GM21786 (cell line): Measurements from ENCODE around the gene ZBP1.
"Not testable (repeated sequence)": the region's sequence is repeated elsewhere in the genome, so short reads cannot be mapped to it uniquely, and the experiment has no call there.

Experiments used
- ATAC-seq: cut with Tn5 transposase; IDR thresholded peaks from one replicate; pipeline ENCODE4 v1.9.1; 2021; ENCODE audit not compliant: unreplicated experiment

ZBP1 gene

DNA sequence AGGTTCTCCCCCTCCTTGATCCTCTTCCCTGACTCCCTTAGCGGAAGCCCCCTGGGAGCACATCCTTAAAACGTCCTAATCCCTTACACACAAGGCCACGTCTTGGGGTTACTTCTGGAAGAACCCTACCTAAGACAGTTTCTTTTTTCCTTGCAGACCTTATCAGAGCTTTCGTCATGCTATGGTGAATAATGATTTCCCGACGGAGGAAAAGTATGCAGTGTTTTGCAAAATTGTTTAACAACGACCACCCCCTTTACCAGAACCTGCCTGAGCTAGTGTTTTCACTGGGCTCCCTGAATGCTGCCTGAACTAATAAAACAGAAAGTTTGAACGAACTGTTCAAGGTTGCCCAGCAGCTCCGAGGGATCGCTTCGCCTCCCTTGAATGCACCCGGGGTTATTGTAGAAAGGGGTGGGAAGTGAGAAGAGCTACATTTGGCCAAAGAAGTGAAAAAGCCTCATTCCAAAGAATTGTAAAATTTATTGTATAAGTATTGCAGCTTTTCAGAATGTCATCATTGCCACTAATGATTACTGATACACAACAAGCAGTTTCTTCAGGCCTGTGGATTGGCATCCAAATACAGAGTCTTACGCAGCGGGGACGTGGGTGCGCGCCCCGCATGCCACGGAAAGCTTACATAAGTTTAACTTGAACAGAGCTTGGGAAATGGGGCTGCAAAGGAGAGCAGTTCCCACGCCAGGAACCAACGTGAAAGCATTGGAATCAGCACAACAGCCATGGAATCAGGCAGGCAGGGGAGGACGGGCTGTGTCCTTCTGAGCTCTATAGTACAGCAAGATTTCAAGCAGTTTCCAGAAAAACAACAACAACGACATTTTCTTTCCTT, 27.9 kb upstream of the ZBP1 start:
- ATAC-seq, result no peak

DNA sequence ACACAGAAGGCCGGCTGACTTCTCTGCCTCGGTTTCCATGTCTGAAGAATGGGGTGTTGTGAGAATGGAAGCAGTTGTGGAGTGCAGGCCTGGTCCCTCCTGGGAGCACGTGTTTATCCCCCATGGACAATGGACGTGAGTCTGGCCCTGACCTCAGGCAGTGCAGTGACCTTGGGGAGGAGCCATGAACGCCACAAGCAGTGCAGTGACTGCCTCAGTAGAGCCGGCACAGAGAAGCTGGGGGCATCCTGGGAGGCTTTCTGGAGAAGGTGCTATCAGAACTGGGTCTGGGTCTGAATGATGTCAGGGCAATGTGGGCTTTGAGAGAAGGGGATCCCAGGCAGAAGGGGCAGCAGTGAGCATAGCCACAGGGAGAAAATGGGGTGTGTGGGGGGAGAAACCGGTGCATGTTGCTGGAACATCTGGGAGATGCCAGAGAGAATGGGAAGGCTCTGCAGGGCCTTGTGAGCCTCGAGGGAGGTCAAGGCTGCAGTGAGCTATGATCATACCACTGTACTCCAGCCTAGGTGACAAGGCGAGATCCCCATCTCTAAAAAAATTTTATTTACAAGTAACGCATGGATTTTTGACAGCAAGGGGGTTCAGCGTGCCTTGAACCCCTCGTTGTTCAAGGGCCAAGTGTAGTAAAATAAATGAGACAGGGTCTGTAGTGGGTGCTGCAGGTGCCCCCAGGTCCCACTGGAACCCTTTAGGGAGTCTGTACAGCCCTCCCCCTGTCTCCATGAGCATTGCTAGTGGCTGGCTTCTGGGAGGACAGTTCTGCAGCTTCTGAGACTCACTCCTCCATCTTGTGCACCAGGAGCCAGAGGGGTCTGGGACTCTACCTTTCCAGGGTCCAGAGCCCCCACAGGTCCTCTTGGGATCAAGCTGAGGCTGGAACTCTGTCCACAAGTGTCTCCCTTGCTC, 27.0 kb upstream of the ZBP1 start:
- ATAC-seq, result no peak

DNA sequence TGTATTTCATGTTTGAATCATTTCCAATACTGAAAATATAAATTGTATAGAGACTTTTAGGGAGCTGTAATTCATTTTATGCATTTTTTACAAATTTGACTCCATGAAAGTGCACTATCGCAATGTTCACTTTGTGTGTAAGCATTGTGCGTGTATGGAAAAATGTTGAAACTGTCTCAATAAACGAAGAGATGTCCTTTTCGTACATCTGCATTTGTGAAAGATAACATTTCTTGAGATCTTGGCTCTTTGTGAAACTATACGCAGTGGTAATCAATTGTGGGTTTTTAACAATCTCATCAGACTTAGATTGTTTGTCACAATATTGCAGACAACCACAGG, 18.6 kb upstream of the ZBP1 start:
- ATAC-seq, result no peak

DNA sequence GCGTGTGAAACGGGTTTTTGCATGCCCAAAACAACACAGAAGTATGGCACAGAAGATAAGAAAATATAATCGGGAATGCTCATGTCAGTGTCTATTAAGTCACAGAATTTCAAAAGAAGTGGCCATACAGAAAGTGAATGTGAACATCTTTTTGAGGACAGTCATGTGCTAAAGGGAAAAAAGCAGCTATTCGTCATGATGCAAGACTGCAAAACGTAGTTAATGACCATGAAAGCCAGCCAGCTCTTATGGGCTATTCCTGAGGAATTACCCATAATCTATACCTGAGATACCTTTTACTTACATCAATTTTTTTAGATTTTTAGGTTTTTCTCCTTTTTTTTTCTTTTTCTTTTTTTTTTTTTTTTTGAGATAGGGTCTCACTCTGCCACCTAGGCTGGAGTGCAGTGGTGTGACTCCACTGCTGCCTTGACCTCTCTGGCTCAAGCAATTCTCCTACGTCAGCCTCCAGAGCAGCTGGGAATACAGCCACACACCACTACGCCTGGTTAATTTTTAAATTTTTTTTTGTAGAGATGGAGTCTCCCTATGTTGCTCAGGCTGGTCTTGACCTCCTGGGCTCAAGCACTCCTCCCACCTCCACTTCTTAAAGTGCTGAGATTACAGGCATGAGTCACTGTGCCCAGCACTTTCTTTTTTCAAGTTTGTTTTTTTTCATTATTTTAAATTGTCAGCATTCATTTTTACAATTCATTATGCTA, 18.1 kb upstream of the ZBP1 start:
- no peak for ATAC-seq

DNA sequence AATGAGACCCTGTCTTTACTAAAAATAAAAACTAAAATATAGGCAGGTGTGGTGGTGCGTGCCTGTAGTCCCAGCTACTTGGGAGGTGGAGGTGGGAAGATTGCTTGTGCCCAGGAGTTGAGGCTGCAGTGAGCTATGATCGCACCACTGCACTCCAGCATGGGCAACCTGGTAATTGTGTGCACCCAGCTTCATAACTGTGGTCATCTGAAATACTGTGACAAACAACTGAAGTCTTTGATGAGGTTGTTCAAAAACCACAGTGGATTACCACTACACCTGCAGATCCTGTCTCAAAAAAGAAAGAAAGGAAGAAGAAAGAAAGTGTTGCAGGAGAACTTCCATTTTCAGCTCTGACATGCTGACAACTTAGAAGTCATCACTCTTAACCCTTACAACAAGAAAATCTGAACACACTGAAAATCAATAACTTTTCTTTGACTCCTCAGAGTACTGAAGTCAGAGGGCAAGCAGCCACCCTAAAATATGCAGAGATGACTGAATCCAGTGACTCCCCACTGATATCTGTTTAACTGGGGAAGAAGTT, 13.8 kb upstream of the ZBP1 start:
- no peak for ATAC-seq

DNA sequence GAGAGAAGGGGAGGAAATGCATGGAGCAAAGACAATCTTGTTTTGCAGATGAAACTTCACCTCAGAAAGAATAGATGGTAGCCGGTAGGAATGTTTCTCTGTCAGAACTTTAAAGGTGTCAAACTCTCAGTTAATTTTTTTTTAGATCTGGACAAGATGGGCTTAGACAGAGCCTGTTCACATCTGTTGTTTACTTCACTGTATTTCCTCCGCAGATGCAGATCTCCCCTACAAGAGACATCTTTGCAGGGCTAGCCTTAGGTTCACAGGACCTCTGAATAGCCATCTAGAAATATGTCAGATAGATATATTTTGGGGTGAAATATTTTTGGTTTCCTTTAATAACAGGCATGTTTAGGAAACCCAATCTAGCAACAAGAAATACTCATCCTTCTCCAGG, 12.1 kb upstream of the ZBP1 start:
- no peak for ATAC-seq

DNA sequence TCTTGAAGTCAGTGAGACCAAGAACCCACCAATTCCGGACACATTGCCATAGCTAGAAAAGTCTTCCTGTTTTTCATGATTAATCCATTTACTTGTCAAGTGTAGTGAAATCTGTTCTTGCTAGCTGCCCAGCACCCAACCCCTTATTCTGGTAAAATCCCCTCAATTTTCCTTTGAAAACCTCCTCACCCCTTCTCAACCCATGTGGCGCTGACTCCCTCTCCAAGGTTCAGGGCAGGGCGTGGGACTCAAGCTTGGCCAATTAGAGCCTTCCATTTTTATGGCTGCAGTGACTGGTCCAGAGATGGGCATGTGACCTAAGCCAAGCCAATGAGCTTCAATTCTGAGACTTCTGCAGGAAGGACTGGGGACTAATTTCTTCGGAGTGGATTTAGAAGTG, 9.8 kb upstream of the ZBP1 start:
- ATAC-seq, result no peak

DNA sequence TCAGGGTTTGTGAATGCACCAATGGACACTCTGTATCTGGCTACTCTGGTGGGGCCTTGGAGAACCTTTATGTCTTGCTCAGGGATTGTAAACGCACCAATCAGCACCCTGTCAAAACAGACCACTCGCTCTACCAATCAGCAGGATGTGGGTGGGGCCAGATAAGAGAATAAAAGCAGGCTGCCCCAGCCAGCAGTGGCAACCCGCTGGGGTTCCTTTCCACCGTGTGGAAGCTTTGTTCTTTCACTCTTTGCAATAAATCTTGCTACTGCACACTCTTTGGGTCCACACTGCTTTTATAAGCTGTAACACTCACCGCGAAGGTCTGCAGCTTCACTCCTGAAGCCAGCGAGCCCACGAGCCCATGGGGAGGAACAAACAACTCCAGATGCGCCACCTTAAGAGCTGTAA, 9.3 kb upstream of the ZBP1 start:
- ATAC-seq, result not testable (repeated sequence)

DNA sequence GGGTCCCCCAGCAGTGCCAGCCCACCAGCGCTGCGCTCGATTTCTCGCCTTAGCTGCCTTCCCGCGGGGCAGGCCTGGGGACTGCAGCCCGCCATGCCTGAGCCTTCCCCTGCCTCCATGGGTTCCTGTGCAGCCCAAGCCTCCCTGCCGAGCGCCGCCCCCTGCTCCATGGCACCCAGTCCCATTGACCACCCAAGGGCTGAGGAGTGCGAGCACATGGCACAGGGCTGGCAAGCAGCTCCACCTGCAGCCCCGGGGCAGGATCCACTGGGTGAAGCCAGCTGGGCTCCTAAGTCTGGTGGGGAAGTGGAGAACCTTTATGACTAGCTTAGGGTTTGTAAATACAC, 8.7 kb upstream of the ZBP1 start:
- not testable (repeated sequence) for ATAC-seq

DNA sequence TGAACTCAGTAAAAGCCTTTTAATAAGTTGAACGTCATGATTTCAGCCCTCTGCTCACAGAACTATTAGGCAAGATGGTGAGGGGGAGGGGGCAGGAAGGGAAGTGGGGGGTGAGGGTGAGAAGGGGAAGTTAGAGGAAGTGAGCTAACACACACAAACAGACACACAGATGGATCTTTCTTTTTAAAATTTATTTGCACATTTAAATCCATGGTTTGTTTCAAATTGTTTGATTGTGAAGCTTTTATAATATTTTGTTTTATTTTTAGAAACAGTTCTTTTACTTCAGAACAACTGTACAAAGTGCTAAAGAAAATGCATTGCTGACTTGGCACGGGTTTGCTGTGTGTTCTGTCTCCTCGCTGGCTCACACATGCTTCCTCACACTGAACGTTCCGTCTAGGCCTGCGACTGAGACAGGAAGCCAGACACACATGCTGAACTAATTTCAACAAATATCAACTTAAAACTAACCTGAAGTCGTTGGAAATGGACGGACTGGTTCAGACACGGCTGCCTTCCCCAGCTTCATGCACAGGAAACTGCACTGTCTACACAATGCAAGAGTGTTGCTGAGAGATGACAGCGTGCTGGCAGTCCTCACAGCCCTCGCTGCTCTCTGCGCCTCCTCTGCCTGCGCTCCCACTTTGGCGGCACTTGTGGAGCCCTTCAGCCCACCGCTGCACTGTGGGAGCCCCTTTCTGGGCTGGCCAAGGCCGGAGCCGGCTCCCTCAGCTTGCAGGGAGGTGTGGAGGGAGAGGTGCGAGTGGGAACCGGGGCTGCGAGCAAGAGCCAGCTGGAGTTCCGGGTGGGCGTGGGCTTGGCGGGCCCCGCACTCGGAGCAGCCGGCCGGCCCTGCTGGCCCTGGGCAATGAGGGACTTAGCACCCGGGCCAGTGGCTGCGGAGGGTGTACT, 8.1 kb upstream of the ZBP1 start:
- no peak for ATAC-seq

DNA sequence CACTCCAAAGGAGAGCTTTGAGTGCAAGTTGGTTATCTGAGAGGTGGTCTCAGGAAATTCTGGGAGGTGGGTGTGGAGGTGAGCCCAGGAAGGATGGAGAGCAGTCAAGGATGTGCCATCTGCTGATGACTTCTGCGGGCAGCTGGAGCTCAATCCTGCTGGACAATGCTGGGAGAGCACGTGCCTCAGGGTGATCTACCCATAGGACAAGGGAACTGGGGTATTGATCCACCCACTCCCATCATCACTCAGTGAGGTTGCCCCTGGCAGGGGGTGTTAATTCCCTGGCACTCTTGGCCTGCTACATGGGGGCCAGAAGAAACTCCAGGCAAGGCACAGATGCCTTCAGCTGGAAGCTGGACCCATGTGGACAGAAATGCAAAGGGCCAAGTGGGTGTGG, 7.1 kb upstream of the ZBP1 start:
- no peak for ATAC-seq

DNA sequence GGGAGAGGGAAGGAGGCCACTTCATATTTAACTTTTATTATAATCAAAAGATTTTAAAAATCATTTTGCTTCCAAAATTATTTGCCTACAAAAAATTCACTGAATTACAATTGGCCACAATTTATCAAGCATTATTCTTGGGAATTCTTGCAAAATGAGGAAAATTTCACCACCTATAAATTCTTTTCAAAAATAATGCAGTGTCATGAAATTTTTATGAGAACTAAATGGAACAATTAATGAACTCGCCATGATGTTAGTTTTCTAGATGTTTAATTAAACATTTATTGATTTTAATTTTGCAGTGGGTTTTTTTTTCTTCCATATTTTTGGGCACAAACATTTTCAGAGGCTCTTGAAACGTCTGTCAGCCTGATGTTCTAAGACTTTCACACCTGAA, 5.8 kb upstream of the ZBP1 start:
- ATAC-seq, result no peak

DNA sequence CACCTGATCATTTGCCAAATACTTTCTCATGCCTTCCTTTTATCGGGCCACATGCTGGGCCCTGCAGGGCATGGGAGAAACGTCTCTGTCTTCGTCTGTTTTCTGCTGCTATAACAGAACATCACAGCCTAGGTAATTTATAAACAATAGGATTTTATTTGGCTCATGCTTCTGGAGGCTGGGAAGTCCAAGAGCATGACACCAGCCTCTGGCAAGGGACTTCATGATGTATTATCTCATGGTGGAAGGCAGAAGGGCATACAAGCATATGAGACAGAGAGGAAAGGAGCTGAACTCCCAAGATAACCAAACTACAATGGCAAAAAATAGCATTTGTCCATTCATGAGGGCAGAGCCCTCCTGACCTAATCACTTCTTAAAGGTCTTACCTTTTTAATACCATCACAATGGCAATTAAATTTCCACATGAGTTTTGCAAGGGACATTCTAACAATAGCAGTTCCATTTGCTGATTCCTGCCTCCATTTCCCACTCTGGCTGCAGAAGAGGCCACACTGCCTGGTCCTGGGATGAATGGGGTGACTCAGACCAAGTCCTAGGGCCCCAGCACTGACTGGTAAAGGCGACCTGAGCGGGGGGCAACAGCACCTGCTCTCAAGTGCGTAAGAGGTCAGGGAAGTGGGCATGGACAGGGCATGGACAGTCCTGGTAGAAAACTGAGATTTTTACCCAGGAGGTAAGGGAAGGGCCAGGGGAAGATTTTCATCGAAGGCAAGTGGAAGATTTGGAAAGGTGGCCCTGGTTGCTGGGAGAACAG, 5.1 kb upstream of the ZBP1 start:
- no peak for ATAC-seq

DNA sequence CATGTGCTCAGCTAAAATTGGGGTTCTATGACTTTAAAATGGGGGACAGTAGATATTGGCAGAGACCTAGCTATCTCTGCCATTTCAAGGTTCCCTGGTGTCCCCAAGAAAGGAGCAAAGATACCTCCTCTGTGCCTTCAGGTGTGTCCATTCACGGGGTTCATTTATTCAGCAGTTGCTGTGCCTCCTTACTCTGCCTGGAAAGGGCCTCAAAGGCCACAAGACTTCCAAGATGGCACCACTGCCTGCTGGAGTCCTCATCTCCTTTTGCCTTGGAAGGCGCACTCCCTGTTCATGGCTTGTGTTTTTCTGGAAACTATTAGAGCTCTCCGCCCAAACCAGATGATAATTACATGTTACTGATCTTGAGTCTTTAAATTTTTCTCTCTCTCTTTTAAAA, 3.9 kb upstream of the ZBP1 start:
- no peak for ATAC-seq

DNA sequence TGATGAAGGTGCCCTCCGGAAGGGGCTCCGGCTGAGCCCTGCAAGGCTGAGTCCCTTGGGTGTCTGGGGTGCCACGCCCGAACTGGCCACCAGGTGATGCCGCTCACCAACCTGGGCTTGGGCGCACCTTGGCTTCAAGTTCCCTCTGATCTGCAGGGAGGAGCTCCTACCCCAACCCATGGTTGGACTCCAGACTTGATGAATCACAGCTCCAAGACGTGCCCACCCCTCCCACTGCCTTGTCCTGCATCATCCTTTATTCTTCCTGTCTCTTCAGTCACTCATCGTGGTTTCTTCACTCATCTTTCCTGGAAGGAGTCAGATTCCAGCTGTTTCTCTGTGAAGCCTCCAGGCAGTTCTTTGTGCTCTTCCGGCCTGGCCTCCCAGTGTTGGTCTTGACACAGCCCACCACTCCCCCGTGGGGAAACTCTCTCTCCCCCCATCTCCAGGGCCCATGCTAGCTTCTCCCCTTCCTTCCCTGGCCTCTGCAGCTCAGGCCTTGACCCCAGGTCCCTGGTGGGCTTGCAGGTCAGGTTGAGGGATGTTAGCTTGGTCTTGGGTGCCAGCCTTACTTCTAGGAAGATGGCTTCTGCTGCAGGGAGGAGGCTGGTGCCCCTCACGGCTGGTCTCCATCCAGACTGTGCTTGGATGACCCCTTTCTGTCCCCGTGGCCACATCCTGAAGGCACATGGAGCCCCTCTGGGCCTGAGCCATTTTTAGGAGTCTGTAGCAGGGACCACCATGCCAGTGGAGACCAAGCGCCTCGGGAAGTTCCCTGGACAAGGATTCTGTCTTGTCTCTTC, 2.6 kb upstream of the ZBP1 start:
- no peak for ATAC-seq

DNA sequence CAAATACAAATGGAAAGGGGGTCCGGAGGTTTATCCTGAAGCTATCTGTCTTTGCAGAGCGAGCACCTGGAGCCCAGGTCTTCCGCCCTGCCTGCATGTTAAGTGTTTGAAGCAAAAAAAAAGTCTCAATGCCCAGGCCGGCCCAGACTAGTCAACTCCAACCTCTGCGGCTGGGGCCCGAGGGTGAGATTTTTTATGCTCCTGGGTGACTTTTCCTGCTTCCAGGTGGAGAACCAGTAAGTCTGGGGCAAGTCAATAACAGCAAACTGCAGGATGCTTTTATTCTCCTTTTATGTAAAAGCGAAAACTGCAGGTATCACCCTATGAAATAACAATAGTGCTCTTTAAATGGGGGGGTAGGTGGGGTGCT, 2.0 kb upstream of the ZBP1 start:
- ATAC-seq, result no peak

DNA sequence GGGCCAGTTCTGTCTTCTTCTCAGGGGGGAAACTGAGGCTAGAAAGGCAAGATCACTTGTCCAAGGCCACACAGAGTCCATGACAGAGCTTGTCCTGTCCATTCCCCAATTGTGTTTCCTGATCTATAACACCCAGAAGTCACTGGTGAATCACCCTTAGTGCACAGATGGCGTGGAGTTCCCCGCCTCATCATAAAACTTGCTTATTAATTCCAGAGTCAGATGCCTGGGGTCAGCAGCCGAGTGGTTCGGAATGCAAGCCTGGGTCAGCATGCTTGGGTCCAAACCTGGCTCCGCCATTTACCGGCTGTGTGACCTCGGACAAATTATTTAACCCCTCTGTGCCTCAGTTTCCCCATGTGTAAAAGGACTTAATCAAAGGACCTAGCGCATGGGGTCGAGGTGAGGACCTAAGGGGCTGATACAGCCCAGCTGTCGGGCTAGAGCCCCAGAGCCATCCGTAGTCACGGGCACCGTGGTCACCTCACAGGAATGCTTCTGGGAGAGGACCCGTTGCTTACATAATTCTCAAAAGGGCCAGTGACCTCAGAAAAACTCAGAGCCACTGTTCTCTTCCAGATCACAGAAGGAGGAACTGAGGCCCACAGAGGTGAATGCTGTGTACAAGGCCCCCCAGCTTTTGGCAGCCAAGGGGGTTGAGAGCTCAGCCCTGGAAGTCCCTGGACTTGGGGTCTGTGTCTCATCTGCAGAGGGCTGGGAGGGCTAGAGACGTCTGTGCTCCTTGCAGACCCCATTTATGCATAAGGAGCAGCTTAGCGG, 1.4 kb upstream of the ZBP1 start:
- no peak for ATAC-seq

DNA sequence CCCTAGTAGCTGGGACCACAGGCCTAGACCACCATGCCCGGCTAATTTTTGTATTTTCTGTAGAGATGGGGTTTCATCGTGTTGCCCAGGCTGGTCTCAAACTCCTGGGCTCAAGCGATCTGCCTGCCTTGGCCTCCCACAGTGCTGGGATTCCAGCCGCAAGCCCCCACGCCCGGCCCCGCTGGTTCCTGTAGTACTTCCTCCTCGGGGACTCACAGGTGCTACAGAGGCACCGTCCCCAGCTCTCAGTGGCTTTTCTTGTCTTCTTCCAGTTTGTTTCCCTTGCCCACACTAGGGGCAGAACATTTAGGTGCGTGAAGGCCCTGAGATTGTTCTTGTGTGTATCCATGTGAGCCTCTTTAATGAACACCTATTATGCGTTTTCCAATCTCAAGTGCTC, 773 bp upstream of the ZBP1 start:
- ATAC-seq, result no peak
